HEK293 (cell line): ENCODE results near the gene DLX6.

Experiments
- CTCF ChIP-seq: fragments of 450-650 bp; formaldehyde crosslinking; IDR thresholded peaks from 2 replicates; pipeline ENCODE4 v1.5.1; 2016; ENCODE audit warnings: missing biosample characterization, missing genetic modification characterization
- GLI4 ChIP-seq: fragments of 450-650 bp; formaldehyde crosslinking; IDR thresholded peaks from 2 replicates; pipeline ENCODE4 v1.5.1; 2016; ENCODE audit warnings: missing biosample characterization, missing genetic modification characterization
- ZNF114 ChIP-seq: fragments of 450-650 bp; formaldehyde crosslinking; IDR thresholded peaks from 2 replicates; pipeline ENCODE4 v1.5.0; 2017; ENCODE audit warnings: missing biosample characterization, missing genetic modification characterization
- ZNF621 ChIP-seq: fragments of 450-650 bp; formaldehyde crosslinking; IDR thresholded peaks from 2 replicates; pipeline ENCODE4 v1.5.1; 2017; ENCODE audit warnings: missing biosample characterization, missing genetic modification characterization
- ZNF707 ChIP-seq: fragments of 450-650 bp; formaldehyde crosslinking; IDR thresholded peaks from 2 replicates; pipeline ENCODE4 v1.5.1; 2016; ENCODE audit warnings: missing biosample characterization, missing genetic modification characterization

- no peak for TF ChIP-seq GLI4 (tag by site-specific recombination)
- no peak for TF ChIP-seq ZNF621 (tag by site-specific recombination)
- TF ChIP-seq CTCF = no peak
- TF ChIP-seq ZNF114 (tag by site-specific recombination) = no peak
- TF ChIP-seq ZNF707 (tag by site-specific recombination) = no peak
Measured at GRCh38 chr7:97012365-97013133, 7.2 kb downstream of the DLX6 start.
